HG02870 (cell line): ENCODE data around the gene PAFAH2.
A peak's percentile ranks its signal among the peaks of the same experiment; 100 is the strongest.
"Not testable (repeated sequence)": the region's sequence is repeated elsewhere in the genome, so short reads cannot be mapped to it uniquely, and the experiment has no call there.

Experiments used
- ATAC-seq: cut with Tn5 transposase; IDR thresholded peaks from one replicate; pipeline ENCODE4 v1.9.1; 2021; ENCODE audit warnings: mild to moderate bottlenecking, moderate library complexity; ENCODE audit not compliant: unreplicated experiment

The PAFAH2 gene

GRCh38 chr1:25989440-25990234, 8.2 kb downstream of the PAFAH2 start:
- no peak for ATAC-seq

- ATAC-seq, result no peak
Measured at GRCh38 chr1:25987951-25988350, 9.9 kb downstream of the PAFAH2 start.

GRCh38 chr1:25986773-25987172, 11.1 kb downstream of the PAFAH2 start:
- not testable (repeated sequence) for ATAC-seq

GRCh38 chr1:25985670-25986069, 12.2 kb downstream of the PAFAH2 start:
- ATAC-seq, result no peak

- no peak for ATAC-seq
Measured at GRCh38 chr1:25985171-25985570, 12.7 kb downstream of the PAFAH2 start.

- ATAC-seq, result no peak
Measured at GRCh38 chr1:25979210-25979609, 18.7 kb downstream of the PAFAH2 start.

- ATAC-seq, result no peak
Measured at GRCh38 chr1:25978403-25978802, 19.5 kb downstream of the PAFAH2 start.

GRCh38 chr1:25977801-25978200, 20.1 kb downstream of the PAFAH2 start:
- ATAC-seq, result no peak

GRCh38 chr1:25973610-25974321, 24.1 kb downstream of the PAFAH2 start:
- no peak for ATAC-seq

DNA sequence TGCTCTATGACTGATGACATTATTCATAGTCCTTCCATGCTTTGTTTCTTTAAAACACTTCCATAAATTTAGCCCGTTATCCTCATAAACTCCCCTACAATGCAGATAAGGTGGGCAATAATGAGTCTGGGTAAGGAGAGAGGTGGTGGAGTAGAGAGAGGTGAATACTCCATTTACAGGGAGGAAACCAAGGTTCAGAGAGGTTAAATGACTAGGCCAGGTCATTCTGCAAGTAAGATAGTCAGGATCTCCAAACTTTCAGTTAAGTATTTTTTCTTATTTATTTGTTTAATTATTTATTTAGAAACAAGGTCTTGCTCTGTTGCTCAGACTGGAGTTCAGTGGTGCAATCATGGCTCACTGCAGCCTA, 26.1 kb downstream of the PAFAH2 start:
- ATAC-seq, result no peak

DNA sequence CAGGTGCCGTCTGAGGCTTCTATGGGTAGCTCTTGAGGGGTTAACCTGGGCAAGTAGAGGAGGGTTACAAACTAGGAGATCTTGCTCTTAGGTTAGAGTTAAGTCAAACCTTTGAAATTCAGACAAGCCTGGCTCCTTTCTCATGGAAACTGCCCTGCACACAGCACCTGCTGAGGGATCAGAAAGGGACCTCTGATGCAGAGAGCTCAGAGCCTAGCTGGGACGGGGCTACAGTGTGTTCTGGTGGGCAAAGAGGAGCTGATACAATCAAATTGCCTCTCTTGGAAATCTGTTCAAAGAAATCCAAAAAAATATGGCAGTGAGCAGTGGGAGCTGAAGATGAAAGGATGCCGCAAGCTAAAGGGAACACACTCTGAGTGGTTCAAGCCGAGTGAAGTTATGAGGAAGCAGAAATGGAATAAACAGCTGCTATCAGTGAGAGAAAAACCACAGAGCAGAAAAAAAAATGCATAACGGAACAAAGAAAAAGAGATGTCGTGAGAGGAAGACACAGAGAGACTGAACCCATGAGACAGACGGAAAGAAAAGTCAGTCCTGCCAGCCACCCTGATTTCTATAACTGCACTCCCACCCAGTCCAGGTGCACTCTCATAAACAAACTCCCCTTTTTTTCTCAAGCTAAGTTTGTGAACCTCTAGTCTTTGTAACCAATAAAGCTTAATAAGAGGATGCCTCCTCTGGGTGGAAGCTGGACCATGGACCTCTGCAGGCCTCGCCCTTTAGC, 26.6 kb downstream of the PAFAH2 start:
- peak; percentile 75 for ATAC-seq

DNA sequence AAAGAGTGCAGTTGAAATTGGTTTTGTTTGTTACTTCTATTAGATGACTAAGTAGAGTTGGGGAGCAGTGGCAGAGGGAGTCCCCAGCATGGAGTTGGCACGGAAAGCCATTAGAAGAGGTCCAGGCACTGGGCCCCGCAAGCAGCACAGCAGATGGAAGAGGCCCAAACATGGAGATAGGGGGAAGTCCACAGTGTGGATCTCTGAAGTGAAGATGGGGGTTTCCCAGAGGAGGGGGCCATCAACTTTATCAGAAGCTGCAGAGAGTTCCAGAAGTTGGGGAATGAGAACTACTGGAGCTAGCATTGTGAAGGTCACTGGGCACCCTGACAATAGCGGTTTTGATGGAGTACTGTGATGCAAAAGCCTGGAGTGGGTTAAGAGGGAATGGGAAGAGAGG, 30.6 kb downstream of the PAFAH2 start:
- ATAC-seq, result no peak

DNA sequence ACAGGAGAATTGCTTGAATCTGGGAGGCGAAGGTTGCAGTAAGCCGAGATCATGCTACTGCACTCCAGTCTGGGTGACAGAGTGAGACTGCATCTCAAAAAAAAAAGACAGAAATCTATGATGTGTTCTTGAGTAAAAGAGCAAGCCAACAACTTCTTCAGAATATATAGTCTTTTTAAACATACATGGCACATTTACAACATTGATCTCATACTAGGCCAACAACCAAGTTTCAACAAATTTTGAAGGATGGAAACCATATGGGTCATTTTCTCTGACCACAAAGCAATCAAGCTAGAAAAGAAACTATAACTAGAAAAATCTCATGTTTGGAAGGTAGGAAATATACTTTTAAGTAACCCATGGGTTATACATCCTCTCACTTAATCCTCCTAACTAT, 38.3 kb downstream of the PAFAH2 start:
- ATAC-seq, result no peak

DNA sequence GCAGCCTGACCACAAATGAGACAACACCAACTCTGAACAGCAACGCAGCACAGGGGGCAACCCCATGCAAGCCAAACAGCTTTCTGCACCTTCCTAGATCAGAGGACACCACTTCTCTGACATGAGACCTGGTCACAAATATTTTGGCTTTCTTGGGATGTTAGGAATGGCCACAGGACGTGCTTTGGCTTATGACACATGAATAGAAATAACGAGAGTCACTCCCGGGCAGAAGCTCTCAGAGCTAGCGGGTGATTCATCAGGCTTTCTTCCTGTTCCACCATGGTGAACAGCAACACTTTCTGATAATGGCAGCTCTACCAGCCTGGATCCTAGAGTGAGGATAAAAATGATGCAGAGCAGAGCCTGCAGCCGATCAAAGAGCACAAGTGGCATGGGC, 39.4 kb downstream of the PAFAH2 start:
- ATAC-seq, result no peak

DNA sequence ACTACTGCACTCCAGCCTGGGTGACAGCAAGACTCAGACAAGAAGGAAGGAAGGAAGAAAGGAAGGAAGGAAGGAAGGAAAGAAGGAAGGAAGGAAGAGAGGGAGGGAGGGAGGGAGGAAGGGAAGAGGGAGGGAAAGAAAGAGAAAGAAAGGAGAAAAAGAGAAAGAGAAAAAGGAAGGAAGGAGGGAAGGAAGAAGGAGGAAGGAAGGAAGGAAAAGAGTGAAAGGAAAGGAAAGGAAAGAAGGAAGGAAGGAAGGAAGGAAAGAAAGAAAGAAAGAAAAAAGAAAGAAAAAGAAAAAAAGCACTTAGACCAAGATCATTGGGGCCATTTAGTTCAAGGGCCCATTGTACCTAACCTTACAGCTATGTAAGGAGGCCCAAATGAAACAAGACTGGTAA, 42.3 kb downstream of the PAFAH2 start:
- no peak for ATAC-seq

DNA sequence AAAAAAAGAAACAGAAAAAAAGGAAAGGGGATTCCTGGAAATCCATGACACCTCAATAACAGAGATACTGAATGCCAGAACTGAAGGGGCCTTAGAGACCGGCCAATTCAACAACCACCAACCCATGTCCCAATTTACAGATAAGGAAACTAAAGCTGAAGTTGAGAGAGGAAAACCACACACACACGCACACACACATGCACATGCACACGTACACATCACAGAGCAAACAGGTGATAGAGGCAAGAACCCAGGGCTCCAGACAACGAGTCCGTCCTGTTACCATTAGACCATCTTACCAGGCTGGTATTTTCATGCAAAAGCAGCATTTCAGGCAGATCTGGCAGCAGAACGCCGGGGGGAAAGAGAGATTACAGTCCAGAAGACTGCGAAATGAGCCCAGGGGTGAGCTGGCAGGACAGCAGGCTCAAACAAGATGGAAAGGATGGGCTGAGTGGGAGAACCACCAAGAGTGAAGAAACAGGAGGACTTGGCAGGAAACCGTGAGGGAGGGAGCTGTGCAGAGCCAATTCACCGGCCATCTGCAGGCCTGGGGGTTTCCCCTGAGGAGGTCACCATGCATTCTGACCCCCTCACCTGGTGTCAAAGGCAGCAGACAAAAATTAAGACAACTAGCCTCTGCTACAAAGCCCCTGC, 43.5 kb downstream of the PAFAH2 start:
- no peak for ATAC-seq

- no peak for ATAC-seq
Measured at GRCh38 chr1:25952841-25953401, 44.9 kb downstream of the PAFAH2 start.

DNA sequence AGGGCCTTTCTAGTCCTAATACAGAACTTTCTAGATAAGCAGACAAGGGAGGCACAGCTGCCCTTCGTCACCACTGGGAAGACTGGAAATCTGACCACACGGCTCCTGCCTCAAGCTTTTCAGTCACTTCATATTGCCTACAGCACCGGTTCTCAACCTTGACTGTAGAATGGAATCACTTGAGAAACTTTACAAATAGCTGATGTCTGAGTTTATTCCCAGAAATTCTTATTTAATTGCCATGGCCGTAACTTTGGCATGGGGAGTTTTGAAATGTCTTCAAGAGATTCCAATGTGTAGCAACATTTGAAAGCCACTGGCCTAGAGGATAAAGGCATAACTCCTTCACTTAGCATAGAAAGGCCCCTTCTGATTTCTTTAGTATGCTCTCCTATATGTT, 49.2 kb downstream of the PAFAH2 start:
- ATAC-seq, result no peak

GRCh38 chr1:25947027-25947426, 50.8 kb downstream of the PAFAH2 start:
- no peak for ATAC-seq

- no peak for ATAC-seq
Measured at GRCh38 chr1:25945761-25946160, 52.1 kb downstream of the PAFAH2 start.

- ATAC-seq, result no peak
Measured at GRCh38 chr1:25944986-25945385, 52.9 kb downstream of the PAFAH2 start.
